ENCODE results near the gene CLIC5. TPM values are rescaled to one million over a fixed set of nuclear protein-coding genes. Genes with fewer than 3 reads are reported as not detected.

Gene CLIC5
- total RNA-seq, 6 donors from 2014 or later, result 110 to 197 (median 138) TPM

DNA sequence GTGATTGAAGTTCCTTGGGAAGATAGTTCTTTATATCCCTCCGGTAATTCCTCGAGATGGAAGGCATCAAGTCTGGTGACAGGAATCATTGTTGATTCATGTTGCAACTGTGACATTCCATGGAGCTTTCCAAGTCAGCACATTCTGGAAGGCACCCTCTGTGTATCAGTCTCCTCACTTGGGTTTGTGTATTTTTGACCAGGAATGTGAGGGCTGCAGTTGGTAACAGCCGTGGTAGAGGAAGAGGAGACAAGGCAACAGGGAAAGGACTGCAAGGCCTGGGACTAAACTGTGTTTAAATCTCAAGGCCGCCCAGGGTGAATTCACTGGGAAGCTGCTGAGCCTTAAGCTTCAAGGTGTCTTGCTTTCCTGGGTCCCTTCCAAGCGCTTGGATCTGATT is 99.0 kb downstream of the CLIC5 start:
- peaks cover 0 to 3% (median under 1%) of the 10 kb centered on the region in 4 donors for H3K4me1 ChIP-seq
- ATAC-seq (ENCODE audit: low FRiP score in 2 of 2) (no peak), DNase-seq (no peak)
- no peak overlapping the region for H3K4me3 ChIP-seq
- 81 to 85% methylated on average over 5 of the region's 5 CpGs for WGBS, 2 donors
- H3K9me3 ChIP-seq, result no peaks in the 10 kb centered on the region
- TF ChIP-seq POLR2AphosphoS5 (IDR thresholded peaks at IDR 0.05) (no peak), EP300 (IDR thresholded peaks at IDR 0.05) (no peak), POLR2A (IDR thresholded peaks at IDR 0.05) (no peak), CTCF (IDR thresholded peaks at IDR 0.05) (no peak)
- H3K27me3 ChIP-seq, result no peaks in the 10 kb centered on the region
- H3K27ac ChIP-seq, result no peak overlapping the region
- peaks cover 0 to 21% (median 8%) of the 10 kb centered on the region in 4 donors for H3K36me3 ChIP-seq

DNA sequence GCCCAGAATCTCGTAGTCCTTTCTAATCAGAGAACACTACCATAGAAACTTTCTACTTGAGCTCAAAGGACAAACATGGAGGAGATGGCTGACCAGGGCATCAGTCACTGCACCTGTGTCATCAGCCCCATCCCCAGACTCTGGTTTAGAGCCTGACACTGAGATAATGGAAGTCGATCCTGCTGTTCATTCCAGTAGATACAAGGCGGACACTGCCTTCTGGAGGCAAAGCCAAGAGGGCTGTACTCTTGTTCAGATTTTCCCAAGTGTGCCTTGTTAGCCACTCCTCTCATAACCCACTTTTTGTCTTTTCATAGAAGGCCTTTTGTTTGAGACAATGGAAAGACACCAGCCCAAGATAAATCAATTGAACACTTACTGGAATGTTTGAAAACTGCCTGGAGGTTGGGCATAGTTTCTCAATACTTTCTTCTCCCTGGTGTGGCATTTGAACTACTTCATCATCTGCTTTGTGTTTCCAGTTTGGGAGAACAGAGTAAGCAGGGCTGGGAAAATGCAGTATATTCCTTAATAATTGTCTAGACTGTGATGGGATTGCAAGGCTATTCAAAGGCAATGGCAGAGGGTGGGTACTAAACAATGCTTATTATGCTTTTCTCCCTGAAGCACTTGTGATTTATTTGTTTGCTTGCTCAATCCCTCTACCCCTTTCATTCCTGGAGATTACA is 99.7 kb downstream of the CLIC5 start:
- DNase-seq, result no peak
- Histone ChIP-seq H3K36me3 (peaks cover 0 to 21% (median 9%) of the 10 kb centered on the region in 4 donors), H3K9me3 (no peaks in the 10 kb centered on the region), H3K4me1 (no peaks in the 10 kb centered on the region), H3K27ac (no peak overlapping the region), H3K27me3 (no peaks in the 10 kb centered on the region), H3K4me3 (no peak overlapping the region)
- TF ChIP-seq POLR2AphosphoS5 (IDR thresholded peaks at IDR 0.05) (no peak), CTCF (IDR thresholded peaks at IDR 0.05) (no peak), EP300 (IDR thresholded peaks at IDR 0.05) (no peak), POLR2A (IDR thresholded peaks at IDR 0.05) (no peak)
- no peak for ATAC-seq (ENCODE audit: low FRiP score in 2 of 2)
- WGBS, 2 donors, result 92 to 93% methylated on average over 3 of the region's 3 CpGs

- Histone ChIP-seq H3K27ac (no peak overlapping the region), H3K4me3 (no peak overlapping the region), H3K9me3 (no peaks in the 10 kb centered on the region), H3K4me1 (no peaks in the 10 kb centered on the region), H3K36me3 (peaks cover 0 to 24% (median 11%) of the 10 kb centered on the region in 4 donors), H3K27me3 (no peaks in the 10 kb centered on the region)
- ATAC-seq (ENCODE audit: low FRiP score in 2 of 2), result no peak
- TF ChIP-seq POLR2A (IDR thresholded peaks at IDR 0.05), result no peak
- no peak for TF ChIP-seq POLR2AphosphoS5 (IDR thresholded peaks at IDR 0.05)
- no peak for TF ChIP-seq EP300 (IDR thresholded peaks at IDR 0.05)
- TF ChIP-seq CTCF (IDR thresholded peaks at IDR 0.05), result no peak
- 91 to 94% methylated on average over 7 of the region's 7 CpGs for WGBS, 2 donors
- no peak for DNase-seq
Observed at GRCh38 chr6:45911691-45912090, 104.0 kb downstream of the CLIC5 start.

- WGBS, 2 donors, result 97% methylated on average over 1 of the region's 1 CpG
- H3K36me3 ChIP-seq, result peaks cover 0 to 16% (median 6%) of the 10 kb centered on the region in 4 donors
- no peak overlapping the region for H3K4me3 ChIP-seq
- ATAC-seq (ENCODE audit: low FRiP score in 2 of 2), result no peak
- no peaks in the 10 kb centered on the region for H3K9me3 ChIP-seq
- H3K27ac ChIP-seq, result no peak overlapping the region
- H3K4me1 ChIP-seq, result no peaks in the 10 kb centered on the region
- TF ChIP-seq POLR2A (IDR thresholded peaks at IDR 0.05), result no peak
- no peak for TF ChIP-seq CTCF (IDR thresholded peaks at IDR 0.05)
- no peak for TF ChIP-seq EP300 (IDR thresholded peaks at IDR 0.05)
- no peak for TF ChIP-seq POLR2AphosphoS5 (IDR thresholded peaks at IDR 0.05)
- H3K27me3 ChIP-seq, result no peaks in the 10 kb centered on the region
- no peak for DNase-seq
Observed at GRCh38 chr6:45903959-45904358, 111.7 kb downstream of the CLIC5 start.

DNA sequence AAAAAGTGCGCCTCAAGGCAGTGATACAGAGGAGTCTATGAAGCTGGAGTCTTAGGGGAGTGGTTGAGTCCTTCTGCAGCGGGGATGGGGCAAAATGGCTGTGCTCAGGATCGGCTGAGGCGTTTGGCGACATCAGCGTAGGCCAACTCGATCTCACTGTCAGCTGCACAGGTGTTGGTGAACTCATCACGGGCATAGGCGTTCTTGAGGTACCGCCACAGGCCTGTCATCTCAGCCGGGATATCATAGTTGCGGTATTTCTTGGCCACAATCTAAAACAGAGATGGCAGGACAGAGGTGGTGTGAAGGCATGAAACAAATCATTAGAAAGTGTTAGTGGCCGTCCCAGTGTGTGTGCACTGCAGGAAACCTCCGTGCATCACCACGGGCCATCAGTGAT is 112.7 kb downstream of the CLIC5 start:
- H3K36me3 ChIP-seq, result peaks cover 0 to 16% (median 6%) of the 10 kb centered on the region in 4 donors
- no peak for TF ChIP-seq POLR2A (IDR thresholded peaks at IDR 0.05)
- no peak for TF ChIP-seq POLR2AphosphoS5 (IDR thresholded peaks at IDR 0.05)
- TF ChIP-seq EP300 (IDR thresholded peaks at IDR 0.05), result no peak
- TF ChIP-seq CTCF (IDR thresholded peaks at IDR 0.05), result no peak
- H3K27me3 ChIP-seq, result no peaks in the 10 kb centered on the region
- H3K27ac ChIP-seq, result no peak overlapping the region
- DNase-seq (no peak), ATAC-seq (ENCODE audit: low FRiP score in 2 of 2) (no peak)
- H3K4me1 ChIP-seq, result no peaks in the 10 kb centered on the region
- H3K9me3 ChIP-seq, result no peaks in the 10 kb centered on the region
- no peak overlapping the region for H3K4me3 ChIP-seq
- WGBS, 2 donors, result 93 to 95% methylated on average over 15 of the region's 15 CpGs
